ENCODE measurements around the gene CCL27. TPM values are rescaled to one million over a fixed set of nuclear protein-coding genes. Genes with fewer than 3 reads are reported as not detected.

Gene CCL27
- total RNA-seq, 1 donor from 2014 or later, result 0.52 TPM

GRCh38 chr9:34635556-34635955, 26.9 kb downstream of the CCL27 start:
- Histone ChIP-seq H3K9me3 (ENCODE audit: insufficient read depth, low read depth, low read length) (no peaks in the 10 kb centered on the region), H2AFZ (ENCODE audit: low read depth, low read length) (no peak overlapping the region), H3K4me3 (ENCODE audit: insufficient read depth, low read depth, low read length) (no peak overlapping the region), H3K4me1 (ENCODE audit: insufficient read depth, low read length) (peaks cover 16% of the 10 kb centered on the region), H3K27ac (ENCODE audit: low read depth, low read length) (no peak overlapping the region), H3K9ac (ENCODE audit: low read length) (no peak overlapping the region), H3K27me3 (ENCODE audit: insufficient read depth, low read length) (peaks cover 4% of the 10 kb centered on the region), H3K79me2 (ENCODE audit: insufficient read depth, low read length) (peaks cover 25% of the 10 kb centered on the region), H3K4me2 (ENCODE audit: low read length) (peak overlapping the region; percentile 50), H4K20me1 (ENCODE audit: insufficient read depth, low read length) (peaks cover 27% of the 10 kb centered on the region), H3K36me3 (ENCODE audit: insufficient read depth, low read length) (no peaks in the 10 kb centered on the region)
- peaks cover 18% of the 10 kb centered on the region for H3K27me3 Mint-ChIP-seq (ENCODE audit: low read depth, unreplicated experiment)
- H3K36me3 Mint-ChIP-seq (ENCODE audit: low read depth, unreplicated experiment), result peaks cover 3% of the 10 kb centered on the region
- peak overlapping the region; percentile 61 for H3K4me3 Mint-ChIP-seq (ENCODE audit: unreplicated experiment)
- H3K9me3 Mint-ChIP-seq (ENCODE audit: unreplicated experiment), result no peaks in the 10 kb centered on the region
- TF ChIP-seq, protein P1, sequence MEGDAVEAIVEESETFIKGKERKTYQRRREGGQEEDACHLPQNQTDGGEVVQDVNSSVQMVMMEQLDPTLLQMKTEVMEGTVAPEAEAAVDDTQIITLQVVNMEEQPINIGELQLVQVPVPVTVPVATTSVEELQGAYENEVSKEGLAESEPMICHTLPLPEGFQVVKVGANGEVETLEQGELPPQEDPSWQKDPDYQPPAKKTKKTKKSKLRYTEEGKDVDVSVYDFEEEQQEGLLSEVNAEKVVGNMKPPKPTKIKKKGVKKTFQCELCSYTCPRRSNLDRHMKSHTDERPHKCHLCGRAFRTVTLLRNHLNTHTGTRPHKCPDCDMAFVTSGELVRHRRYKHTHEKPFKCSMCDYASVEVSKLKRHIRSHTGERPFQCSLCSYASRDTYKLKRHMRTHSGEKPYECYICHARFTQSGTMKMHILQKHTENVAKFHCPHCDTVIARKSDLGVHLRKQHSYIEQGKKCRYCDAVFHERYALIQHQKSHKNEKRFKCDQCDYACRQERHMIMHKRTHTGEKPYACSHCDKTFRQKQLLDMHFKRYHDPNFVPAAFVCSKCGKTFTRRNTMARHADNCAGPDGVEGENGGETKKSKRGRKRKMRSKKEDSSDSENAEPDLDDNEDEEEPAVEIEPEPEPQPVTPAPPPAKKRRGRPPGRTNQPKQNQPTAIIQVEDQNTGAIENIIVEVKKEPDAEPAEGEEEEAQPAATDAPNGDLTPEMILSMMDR (IDR thresholded peaks at IDR 0.05; ENCODE audit: insufficient read depth, low read depth, low read length), result no peak
- no peak for TF ChIP-seq EZH2 (IDR thresholded peaks at IDR 0.05; ENCODE audit: insufficient read depth, low read length)
- DNase-seq (ENCODE audit: low read depth), result no peak
- no peak overlapping the region for H3K27ac Mint-ChIP-seq (ENCODE audit: unreplicated experiment)
- H3K4me1 Mint-ChIP-seq (ENCODE audit: low read depth, unreplicated experiment), result peaks cover 4% of the 10 kb centered on the region
- no peak for FAIRE-seq

DNA sequence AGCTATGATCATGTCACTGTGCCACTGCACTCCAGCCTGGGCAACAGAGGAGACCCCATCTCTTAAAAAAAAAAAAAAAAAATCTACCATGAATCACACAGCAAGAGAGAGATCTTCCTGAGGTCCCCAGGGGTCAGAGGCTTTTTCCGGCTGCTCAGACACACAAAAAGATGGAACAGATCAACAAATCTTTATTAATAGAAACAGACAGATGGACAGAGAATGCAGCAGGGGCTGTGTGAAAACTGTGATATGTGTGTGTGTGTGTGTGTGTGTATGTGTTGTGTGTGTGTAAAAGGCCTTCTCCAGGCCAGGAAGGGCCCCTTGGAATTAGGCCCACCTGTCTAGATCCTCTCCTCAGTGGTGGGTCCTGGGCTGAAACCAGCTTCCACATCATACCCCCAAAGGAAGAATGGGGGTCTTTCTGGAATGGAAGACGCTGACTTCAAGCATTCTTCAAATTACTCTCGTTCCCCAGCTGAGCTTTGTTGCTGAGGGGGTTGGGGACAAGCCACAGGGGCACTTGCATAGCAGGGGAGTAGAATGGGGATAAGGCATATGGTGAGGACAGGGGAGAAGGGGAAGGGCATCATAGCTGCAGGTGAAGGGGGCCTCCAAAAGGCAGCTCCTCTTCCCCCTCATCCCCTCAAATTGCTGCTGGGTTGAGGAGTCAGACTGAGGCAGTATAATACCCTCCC, 27.8 kb downstream of the CCL27 start:
- Mint-ChIP-seq H3K9me3 (ENCODE audit: unreplicated experiment) (no peaks in the 10 kb centered on the region), H3K4me1 (ENCODE audit: low read depth, unreplicated experiment) (peaks cover 4% of the 10 kb centered on the region), H3K27ac (ENCODE audit: unreplicated experiment) (no peak overlapping the region), H3K27me3 (ENCODE audit: low read depth, unreplicated experiment) (peaks cover 26% of the 10 kb centered on the region), H3K36me3 (ENCODE audit: low read depth, unreplicated experiment) (peaks cover 3% of the 10 kb centered on the region), H3K4me3 (ENCODE audit: unreplicated experiment) (no peak overlapping the region)
- TF ChIP-seq, protein P1 (IDR thresholded peaks at IDR 0.05; ENCODE audit: insufficient read depth, low read depth, low read length), result no peak
- no peak for TF ChIP-seq EZH2 (IDR thresholded peaks at IDR 0.05; ENCODE audit: insufficient read depth, low read length)
- Histone ChIP-seq H2AFZ (ENCODE audit: low read depth, low read length) (no peak overlapping the region), H3K9me3 (ENCODE audit: insufficient read depth, low read depth, low read length) (no peaks in the 10 kb centered on the region), H3K4me3 (ENCODE audit: insufficient read depth, low read depth, low read length) (no peak overlapping the region), H3K36me3 (ENCODE audit: insufficient read depth, low read length) (no peaks in the 10 kb centered on the region), H3K27ac (ENCODE audit: low read depth, low read length) (no peak overlapping the region), H3K4me1 (ENCODE audit: insufficient read depth, low read length) (peaks cover 16% of the 10 kb centered on the region), H3K4me2 (ENCODE audit: low read length) (no peak overlapping the region), H4K20me1 (ENCODE audit: insufficient read depth, low read length) (peaks cover 27% of the 10 kb centered on the region), H3K9ac (ENCODE audit: low read length) (no peak overlapping the region), H3K27me3 (ENCODE audit: insufficient read depth, low read length) (peaks cover 12% of the 10 kb centered on the region), H3K79me2 (ENCODE audit: insufficient read depth, low read length) (peaks cover 25% of the 10 kb centered on the region)
- FAIRE-seq, result no peak
- DNase-seq (ENCODE audit: low read depth), result no peak

Measured in astrocyte (in vitro differentiated cells and primary cell).